CD14-positive monocyte (primary cell): ENCODE data around the gene GARIN3. TPM values are rescaled to one million over a fixed set of nuclear protein-coding genes. Genes with fewer than 3 reads are reported as not detected.

Experiments
- DNase-seq, 3 donors: peaks; one replicate each; pipeline ENCODE4 v3.0.0-alpha.2; 2011 to 2022
- H2AFZ ChIP-seq: 2 replicates; pipeline ENCODE4 v1.6.0; 2012; ENCODE audit warnings: mild to moderate bottlenecking, low read depth, low read length, inconsistent platforms; ENCODE audit not compliant: insufficient read depth, poor library complexity, severe bottlenecking
- H3K27ac ChIP-seq, 2 donors: 1 replicate in 1 of 2; 2 replicates in 1 of 2; pipeline ENCODE4 v1.5.1; 2012 to 2013; ENCODE audit warnings: low read length in 2 of 2, control low read depth in 1 of 2, inconsistent platforms in 1 of 2, low read depth in 1 of 2, mild to moderate bottlenecking in 1 of 2
- H3K27me3 ChIP-seq, 2 donors: one replicate each; pipeline versions ENCODE4 v1.6.0 to v1.6.1; 2011 to 2013; ENCODE audit warnings: low read length in 2 of 2; ENCODE audit not compliant: control insufficient read depth in 2 of 2, insufficient read depth in 2 of 2
- H3K36me3 ChIP-seq, 2 donors: replicated peaks in 1 of 2; 1 replicate in 1 of 2; 2 replicates in 1 of 2; pipeline versions ENCODE4 v1.5.1 to v1.6.1; 2012 to 2013; ENCODE audit warnings: low read length in 2 of 2, control low read depth in 1 of 2, inconsistent platforms in 1 of 2, mild to moderate bottlenecking in 1 of 2; ENCODE audit not compliant: insufficient read depth in 2 of 2, control insufficient read depth in 1 of 2
- H3K4me1 ChIP-seq, 2 donors: 1 replicate in 1 of 2; 2 replicates in 1 of 2; pipeline versions ENCODE4 v1.5.1 to v1.6.1; 2012 to 2013; ENCODE audit warnings: low read length in 2 of 2, control low read depth in 1 of 2, inconsistent platforms in 1 of 2, mild to moderate bottlenecking in 1 of 2, moderate library complexity in 1 of 2; ENCODE audit not compliant: insufficient read depth in 2 of 2, control insufficient read depth in 1 of 2
- H3K4me2 ChIP-seq: replicated peaks from 2 replicates; pipeline ENCODE3; 2012; ENCODE audit warnings: low read length, moderate library complexity, mild to moderate bottlenecking; ENCODE audit not compliant: poor library complexity, severe bottlenecking; ENCODE audit errors: extremely low read depth
- H3K4me3 ChIP-seq, 3 experiments: fragments of 200-600 bp in 1 of 3; sonication (generic) in 1 of 3; replicated peaks in 1 of 3; 1 replicate in 2 of 3; 2 replicates in 1 of 3; pipeline ENCODE4 v1.5.1; 2011 to 2013; ENCODE audit warnings: low read length in 3 of 3, mild to moderate bottlenecking in 3 of 3, control low read depth in 2 of 3, low read depth in 2 of 3, inconsistent platforms in 1 of 3, moderate library complexity in 1 of 3
- H3K79me2 ChIP-seq: 2 replicates; pipeline ENCODE4 v1.6.0; 2012; ENCODE audit warnings: mild to moderate bottlenecking, control low read depth, inconsistent platforms, low read length, moderate library complexity; ENCODE audit not compliant: insufficient read depth
- H3K9ac ChIP-seq: 2 replicates; pipeline ENCODE4 v1.6.0; 2017; ENCODE audit warnings: low read length, mild to moderate bottlenecking; ENCODE audit not compliant: insufficient read depth, poor library complexity, severe bottlenecking
- H3K9me3 ChIP-seq, 2 donors: replicated peaks in 1 of 2; 1 replicate in 1 of 2; 2 replicates in 1 of 2; pipeline versions ENCODE4 v1.5.1 to v1.6.1; 2012 to 2013; ENCODE audit warnings: low read length in 2 of 2, control low read depth in 1 of 2; ENCODE audit not compliant: control insufficient read depth in 1 of 2, insufficient read depth in 1 of 2
- H4K20me1 ChIP-seq: 2 replicates; pipeline ENCODE4 v1.6.0; 2012; ENCODE audit warnings: mild to moderate bottlenecking, low read length, control low read depth, moderate library complexity; ENCODE audit not compliant: insufficient read depth
- H3K27ac Mint-ChIP-seq, 7 donors: one replicate each; pipeline ENCODE4 v1.8.0; 2020; ENCODE audit warnings: mild to moderate bottlenecking in 7 of 7, mixed read lengths in 7 of 7, moderate library complexity in 6 of 7, inconsistent platforms in 2 of 7
- H3K27me3 Mint-ChIP-seq, 3 donors: one replicate each; pipeline ENCODE4 v1.8.0; 2021 to 2022; ENCODE audit warnings: low read depth in 3 of 3, mild to moderate bottlenecking in 3 of 3, mixed read lengths in 3 of 3, moderate library complexity in 3 of 3, inconsistent platforms in 1 of 3
- H3K36me3 Mint-ChIP-seq, 2 donors: one replicate each; pipeline ENCODE4 v1.8.0; 2020; ENCODE audit warnings: mixed read lengths in 2 of 2, inconsistent platforms in 1 of 2, mild to moderate bottlenecking in 1 of 2
- H3K4me1 Mint-ChIP-seq: one replicate; pipeline ENCODE4 v1.8.0; 2020; ENCODE audit warnings: mild to moderate bottlenecking, mixed read lengths
- H3K4me3 Mint-ChIP-seq, 2 donors: one replicate each; pipeline ENCODE4 v1.8.0; 2020; ENCODE audit warnings: mild to moderate bottlenecking in 2 of 2, mixed read lengths in 2 of 2, moderate library complexity in 1 of 2
- H3K9me3 Mint-ChIP-seq, 7 donors: one replicate each; pipeline ENCODE4 v1.8.0; 2020 to 2022; ENCODE audit warnings: mixed read lengths in 7 of 7, mild to moderate bottlenecking in 6 of 7, moderate library complexity in 6 of 7, inconsistent platforms in 2 of 7
- CTCF ChIP-seq: fragments of 200-600 bp; IDR thresholded peaks from one replicate; pipeline ENCODE4 v1.8.0; 2022; ENCODE audit warnings: antibody characterized with exemption, mild to moderate bottlenecking
- WGBS: methylation state at CpG from one replicate; pipeline ENCODE4 v1.1.5; 2013; ENCODE audit warnings: missing lambda C conversion rate; ENCODE audit not compliant: insufficient coverage; 5-methylcytosine and 5-hydroxymethylcytosine counted together
- intact Hi-C, 2 donors: fragments of 100-400 bp; cut with micrococcal nuclease; formaldehyde crosslinking; loops; one replicate each; pipeline versions ENCODE4 v1.15.0 to v1.15.1; 2023
- polyA plus RNA-seq, 3 donors: library from polyadenylated mRNA; depleted of rRNA in 1 of 3; unstranded in 2 of 3; stranded (reverse) in 1 of 3; fragments of 300-500 nt in 2 of 3; fragments of >200 nt in 1 of 3; fragmentation: Illumina TruSeq in 2 of 3; gene quantifications; 1 replicate in 2 of 3; 2 replicates in 1 of 3; pipeline ENCODE4 v1.2.3, GENCODE V29; 2012 to 2021

GARIN3 gene
- polyA plus RNA-seq, 3 donors, result not detected

DNA sequence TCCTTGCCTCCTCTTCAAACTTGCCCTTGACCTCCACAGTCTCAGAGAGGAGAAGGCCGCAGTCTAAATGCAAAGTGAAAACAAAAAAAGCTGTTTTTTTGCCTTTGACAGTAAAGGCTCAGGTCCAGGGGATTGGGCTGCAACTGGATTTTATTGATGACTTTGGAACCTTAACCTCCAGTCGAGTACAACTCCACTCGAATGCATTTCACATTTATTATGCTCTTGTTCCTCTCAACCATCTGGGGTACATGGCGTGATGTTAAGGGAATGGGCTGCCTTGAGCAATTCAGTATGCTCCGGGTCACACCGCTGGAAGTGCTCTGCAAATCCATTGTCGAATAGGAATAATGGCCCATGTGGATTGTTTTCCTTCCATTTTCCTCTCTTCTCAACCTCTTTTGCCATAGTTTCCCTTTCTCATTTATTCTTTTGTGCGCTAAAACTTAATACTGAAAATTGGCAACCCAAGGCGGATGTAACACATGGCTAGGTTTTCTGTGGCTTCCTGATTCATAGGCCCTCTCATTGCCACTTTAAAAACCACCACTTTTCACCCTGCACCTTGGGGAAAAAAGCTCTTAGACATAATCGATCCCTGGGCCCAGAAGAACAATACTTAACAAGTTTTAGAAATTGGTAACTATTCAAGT, 48.9 kb upstream of the GARIN3 start:
- H3K27ac Mint-ChIP-seq, result no peak overlapping the region
- no peaks in the 10 kb centered on the region for H3K79me2 ChIP-seq
- peaks cover 9% of the 10 kb centered on the region for H3K4me1 Mint-ChIP-seq
- no peak overlapping the region for H3K4me2 ChIP-seq
- TF ChIP-seq CTCF, result no peak
- H3K36me3 Mint-ChIP-seq, result no peaks in the 10 kb centered on the region
- no peak overlapping the region for H3K27ac ChIP-seq
- no peaks in the 10 kb centered on the region for H3K9me3 ChIP-seq
- H3K9ac ChIP-seq, result no peak overlapping the region
- H3K4me3 Mint-ChIP-seq, result no peak overlapping the region
- H3K27me3 ChIP-seq, result no peaks in the 10 kb centered on the region
- peaks cover 0 to 2% (median 0%) of the 10 kb centered on the region in 7 donors for H3K9me3 Mint-ChIP-seq
- WGBS, result 91% methylated on average over 5 of the region's 10 CpGs
- intact Hi-C loops, result no loop called here
- no peaks in the 10 kb centered on the region for H3K36me3 ChIP-seq
- no peak for DNase-seq
- H2AFZ ChIP-seq, result no peak overlapping the region
- H3K4me1 ChIP-seq, result peaks cover 0 to 3% of the 10 kb centered on the region in 2 donors
- H3K4me3 ChIP-seq, result no peak overlapping the region
- H3K27me3 Mint-ChIP-seq, result no peaks in the 10 kb centered on the region
- no peaks in the 10 kb centered on the region for H4K20me1 ChIP-seq

DNA sequence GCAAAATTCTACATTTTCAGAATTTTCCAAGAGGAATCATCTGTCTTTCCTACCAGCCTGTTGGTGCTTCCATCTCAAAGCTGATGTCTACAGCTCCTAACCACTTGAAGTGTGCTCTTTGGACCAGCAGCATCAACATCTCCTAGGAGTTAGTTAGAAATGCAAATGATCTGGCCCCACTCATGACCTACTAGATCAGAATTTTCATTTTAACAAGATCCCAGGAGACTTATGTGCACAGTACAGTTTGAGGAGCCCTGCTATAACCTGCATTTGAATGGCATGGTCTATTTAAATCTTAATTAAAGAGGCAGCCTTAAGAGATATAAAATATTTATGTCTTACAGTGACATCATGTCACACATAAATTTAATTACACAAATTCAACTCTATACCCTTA, 48.4 kb upstream of the GARIN3 start:
- Mint-ChIP-seq H3K4me3 (no peak overlapping the region), H3K36me3 (no peaks in the 10 kb centered on the region), H3K9me3 (peaks cover 0 to 2% (median 0%) of the 10 kb centered on the region in 7 donors), H3K4me1 (peaks cover 9% of the 10 kb centered on the region), H3K27me3 (no peaks in the 10 kb centered on the region), H3K27ac (no peak overlapping the region)
- H3K4me2 ChIP-seq, result no peak overlapping the region
- H3K4me3 ChIP-seq, result no peak overlapping the region
- no peaks in the 10 kb centered on the region for H3K27me3 ChIP-seq
- no peaks in the 10 kb centered on the region for H3K9me3 ChIP-seq
- H3K36me3 ChIP-seq, result no peaks in the 10 kb centered on the region
- DNase-seq, result no peak
- no peaks in the 10 kb centered on the region for H3K79me2 ChIP-seq
- no peak overlapping the region for H3K9ac ChIP-seq
- intact Hi-C loops, result no loop called here
- H4K20me1 ChIP-seq, result no peaks in the 10 kb centered on the region
- H3K27ac ChIP-seq, result no peak overlapping the region
- peaks cover 0 to 3% of the 10 kb centered on the region in 2 donors for H3K4me1 ChIP-seq
- no peak for TF ChIP-seq CTCF
- H2AFZ ChIP-seq, result no peak overlapping the region
